HepG2 (cell line): ENCODE results near the gene LEMD1. TPM values are rescaled to one million over a fixed set of nuclear protein-coding genes. Genes with fewer than 3 reads are reported as not detected.
A peak's percentile ranks its signal among the peaks of the same experiment; 100 is the strongest.

Experiments used
- CAMTA2 ChIP-seq: sonication (generic); formaldehyde crosslinking; IDR thresholded peaks from 2 replicates; pipeline ENCODE4 v1.4.0; 2020; ENCODE audit warnings: mild to moderate bottlenecking, missing genetic modification reagents, borderline replicate concordance
- IRX3 ChIP-seq: sonication (generic); formaldehyde crosslinking; IDR thresholded peaks from 2 replicates; pipeline ENCODE4 v1.8.1; 2023; ENCODE audit warnings: mild to moderate bottlenecking, low read depth, missing genetic modification reagents, borderline replicate concordance
- KDM3A ChIP-seq: IDR thresholded peaks from 2 replicates; pipeline ENCODE4 v1.6.1; 2018; ENCODE audit warnings: low read depth, missing compliant biosample characterization
- MIER2 ChIP-seq: IDR thresholded peaks from 2 replicates; pipeline ENCODE4 v1.6.1; 2016; ENCODE audit warnings: missing biosample characterization, missing genetic modification reagents
- NAIF1 ChIP-seq: sonication (generic); formaldehyde crosslinking; IDR thresholded peaks from 2 replicates; pipeline ENCODE4 v1.5.0; 2020; ENCODE audit warnings: mild to moderate bottlenecking, missing genetic modification reagents, borderline replicate concordance
- NRL ChIP-seq: sonication (generic); formaldehyde crosslinking; IDR thresholded peaks from 2 replicates; pipeline ENCODE4 v1.5.0; 2020; ENCODE audit warnings: missing genetic modification reagents, mild to moderate bottlenecking, moderate library complexity, borderline replicate concordance
- PHB2 ChIP-seq: fragments of 450-650 bp; IDR thresholded peaks from 2 replicates; pipeline ENCODE4 v1.6.1; 2018; ENCODE audit not compliant: partially characterized antibody
- RFXAP ChIP-seq: sonication (generic); formaldehyde crosslinking; IDR thresholded peaks from 2 replicates; pipeline ENCODE4 v1.4.0; 2020; ENCODE audit warnings: missing genetic modification reagents, borderline replicate concordance
- SOX5 ChIP-seq: IDR thresholded peaks from 2 replicates; pipeline ENCODE4 v1.6.1; 2016; ENCODE audit warnings: borderline replicate concordance
- YEATS2 ChIP-seq: sonication (generic); formaldehyde crosslinking; IDR thresholded peaks from 2 replicates; pipeline ENCODE4 v1.4.0; 2020; ENCODE audit warnings: missing genetic modification reagents, borderline replicate concordance
- ZNF263 ChIP-seq: sonication (generic); formaldehyde crosslinking; IDR thresholded peaks from 2 replicates; pipeline ENCODE4 v1.4.0; 2020; ENCODE audit warnings: missing genetic modification reagents
- ZNF510 ChIP-seq: sonication (generic); formaldehyde crosslinking; IDR thresholded peaks from 2 replicates; pipeline ENCODE4 v1.4.0; 2020; ENCODE audit warnings: low read depth, mild to moderate bottlenecking, missing genetic modification reagents
- ZNF652 ChIP-seq: IDR thresholded peaks from 2 replicates; pipeline ENCODE4 v1.6.1; 2016; ENCODE audit warnings: low read depth, borderline replicate concordance
- ZNF772 ChIP-seq: sonication (generic); formaldehyde crosslinking; IDR thresholded peaks from 2 replicates; pipeline ENCODE4 v1.5.0; 2020; ENCODE audit warnings: mild to moderate bottlenecking, missing genetic modification reagents
- polyA plus RNA-seq, 8 experiments: library from polyadenylated mRNA; depleted of rRNA in 3 of 8; stranded (reverse) in 7 of 8; unstranded in 1 of 8; fragments of >200 nt; fragmentation: Illumina TruSeq in 4 of 8; extraction: Trizol in 4 of 8; gene quantifications; 2 replicates each; pipeline versions ENCODE4 v1.2.1 to v1.2.3, GENCODE V29; 2011 to 2016; ENCODE audit warnings: low read depth in 4 of 8, missing spikeins in 1 of 8, mixed read lengths in 1 of 8; ENCODE audit not compliant: insufficient read depth in 1 of 8
- total RNA-seq, 5 experiments: library from RNA; depleted of rRNA; stranded (reverse); fragments of >200 nt; fragmentation: Illumina TruSeq; extraction: Trizol; gene quantifications; 2 replicates each; pipeline ENCODE4 v1.2.3, GENCODE V29; 2016; ENCODE audit warnings: low read depth in 1 of 5
- TF ChIP-seq, protein P1 (sequence below): sonication (generic); formaldehyde crosslinking; IDR thresholded peaks from 2 replicates; pipeline ENCODE4 v1.4.0; 2020; ENCODE audit warnings: mild to moderate bottlenecking, missing genetic modification reagents
- TF ChIP-seq, protein P2 (sequence below): sonication (generic); formaldehyde crosslinking; IDR thresholded peaks from 2 replicates; pipeline ENCODE4 v1.4.0; 2020; ENCODE audit warnings: missing genetic modification reagents, borderline replicate concordance
- TF ChIP-seq, protein P3 (sequence below): sonication (generic); formaldehyde crosslinking; IDR thresholded peaks from 2 replicates; pipeline ENCODE4 v1.5.1; 2020; ENCODE audit warnings: mild to moderate bottlenecking, missing genetic modification reagents, moderate library complexity
- TF ChIP-seq, protein P4 (sequence below): IDR thresholded peaks from 2 replicates; pipeline ENCODE4 v1.6.1; 2016; ENCODE audit warnings: missing genetic modification reagents, missing compliant biosample characterization
- TF ChIP-seq, protein P5 (sequence below): IDR thresholded peaks from 2 replicates; pipeline ENCODE4 v1.6.1; 2016; ENCODE audit warnings: mild to moderate bottlenecking, missing biosample characterization, missing genetic modification reagents
- TF ChIP-seq, protein P6 (sequence below): sonication (generic); formaldehyde crosslinking; IDR thresholded peaks from 2 replicates; pipeline ENCODE4 v1.9.0; 2021; ENCODE audit warnings: missing genetic modification reagents, mild to moderate bottlenecking, borderline replicate concordance

The LEMD1 gene
- total and polyA plus RNA-seq, 2 of the 13 experiments (the other 11 are each of a cell fraction or from before 2014, with no cell fraction given) = 1.4 to 2.3 TPM

DNA sequence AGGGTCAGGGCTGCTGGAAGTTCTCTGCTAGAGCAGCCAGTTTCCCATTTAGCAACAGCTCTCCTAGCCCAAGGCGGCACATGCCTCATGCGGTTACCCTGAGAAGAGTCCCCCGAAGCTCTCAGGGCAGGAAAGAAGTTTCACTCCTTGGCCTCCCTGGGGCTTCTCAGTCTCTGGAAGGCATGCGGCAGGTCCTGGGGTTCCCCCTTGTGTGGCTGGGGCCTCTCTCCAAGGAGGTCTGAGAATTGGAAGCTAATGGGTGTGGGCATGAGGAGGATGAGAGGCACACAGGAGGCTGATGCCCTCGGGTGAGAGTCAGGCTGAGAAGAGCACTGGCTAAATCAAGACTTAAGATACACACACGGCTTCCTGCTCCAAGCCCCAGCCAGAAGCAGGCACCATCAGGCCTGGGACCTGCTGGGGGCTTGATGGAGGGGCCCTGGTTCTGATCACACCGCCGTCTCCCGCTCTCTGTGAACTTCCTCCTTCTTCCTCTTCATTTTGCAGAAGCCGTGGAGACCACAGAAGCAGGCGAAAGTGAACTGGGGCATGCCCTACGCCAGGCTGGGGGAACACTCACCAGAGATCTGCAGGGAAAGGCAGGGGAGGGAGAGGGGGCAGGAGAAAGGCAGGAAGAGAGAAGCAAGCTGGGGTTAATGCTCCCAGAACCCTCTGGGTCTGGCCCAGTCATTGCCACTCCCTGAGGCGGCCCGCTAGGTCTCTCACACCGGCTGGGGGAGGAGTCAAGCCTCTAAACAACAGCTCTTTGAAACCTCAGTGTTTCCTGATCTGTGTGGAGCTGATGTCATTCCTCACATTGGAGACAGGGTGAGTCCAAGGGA, 18.8 kb upstream of the LEMD1 start (continued):
- TF ChIP-seq IRX3 (no peak), SOX5 (CRISPR knock-in tag) (peak; percentile 23; the same call in 1 of the 2 replicates), CAMTA2 (no peak), NAIF1 (CRISPR knock-in tag) (no peak), ZNF263 (CRISPR knock-in tag) (0 out of 2 replicates have a peak, but pooled peaks have one; percentile 12), MIER2 (CRISPR knock-in tag) (0 out of 2 replicates have a peak, but pooled peaks have one; percentile 19), NRL (CRISPR knock-in tag) (peak; percentile 34; the same call in 1 of the 2 replicates), PHB2 (no peak), ZNF772 (CRISPR knock-in tag) (no peak), ZNF652 (CRISPR knock-in tag) (peak; percentile 73; the same call in 1 of the 2 replicates), RFXAP (0 out of 2 replicates have a peak, but pooled peaks have one; percentile 39), KDM3A (no peak), ZNF510 (CRISPR knock-in tag) (no peak), YEATS2 (CRISPR knock-in tag) (no peak)
- TF ChIP-seq, protein P1, sequence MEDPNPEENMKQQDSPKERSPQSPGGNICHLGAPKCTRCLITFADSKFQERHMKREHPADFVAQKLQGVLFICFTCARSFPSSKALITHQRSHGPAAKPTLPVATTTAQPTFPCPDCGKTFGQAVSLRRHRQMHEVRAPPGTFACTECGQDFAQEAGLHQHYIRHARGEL (CRISPR knock-in tag) = no peak
- TF ChIP-seq, protein P2, sequence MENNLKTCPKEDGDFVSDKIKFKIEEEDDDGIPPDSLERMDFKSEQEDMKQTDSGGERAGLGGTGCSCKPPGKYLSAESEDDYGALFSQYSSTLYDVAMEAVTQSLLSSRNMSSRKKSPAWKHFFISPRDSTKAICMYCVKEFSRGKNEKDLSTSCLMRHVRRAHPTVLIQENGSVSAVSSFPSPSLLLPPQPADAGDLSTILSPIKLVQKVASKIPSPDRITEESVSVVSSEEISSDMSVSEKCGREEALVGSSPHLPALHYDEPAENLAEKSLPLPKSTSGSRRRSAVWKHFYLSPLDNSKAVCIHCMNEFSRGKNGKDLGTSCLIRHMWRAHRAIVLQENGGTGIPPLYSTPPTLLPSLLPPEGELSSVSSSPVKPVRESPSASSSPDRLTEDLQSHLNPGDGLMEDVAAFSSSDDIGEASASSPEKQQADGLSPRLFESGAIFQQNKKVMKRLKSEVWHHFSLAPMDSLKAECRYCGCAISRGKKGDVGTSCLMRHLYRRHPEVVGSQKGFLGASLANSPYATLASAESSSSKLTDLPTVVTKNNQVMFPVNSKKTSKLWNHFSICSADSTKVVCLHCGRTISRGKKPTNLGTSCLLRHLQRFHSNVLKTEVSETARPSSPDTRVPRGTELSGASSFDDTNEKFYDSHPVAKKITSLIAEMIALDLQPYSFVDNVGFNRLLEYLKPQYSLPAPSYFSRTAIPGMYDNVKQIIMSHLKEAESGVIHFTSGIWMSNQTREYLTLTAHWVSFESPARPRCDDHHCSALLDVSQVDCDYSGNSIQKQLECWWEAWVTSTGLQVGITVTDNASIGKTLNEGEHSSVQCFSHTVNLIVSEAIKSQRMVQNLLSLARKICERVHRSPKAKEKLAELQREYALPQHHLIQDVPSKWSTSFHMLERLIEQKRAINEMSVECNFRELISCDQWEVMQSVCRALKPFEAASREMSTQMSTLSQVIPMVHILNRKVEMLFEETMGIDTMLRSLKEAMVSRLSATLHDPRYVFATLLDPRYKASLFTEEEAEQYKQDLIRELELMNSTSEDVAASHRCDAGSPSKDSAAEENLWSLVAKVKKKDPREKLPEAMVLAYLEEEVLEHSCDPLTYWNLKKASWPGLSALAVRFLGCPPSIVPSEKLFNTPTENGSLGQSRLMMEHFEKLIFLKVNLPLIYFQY (CRISPR knock-in tag) = peak; percentile 94; the same call in 1 of the 2 replicates
- TF ChIP-seq, protein P3, sequence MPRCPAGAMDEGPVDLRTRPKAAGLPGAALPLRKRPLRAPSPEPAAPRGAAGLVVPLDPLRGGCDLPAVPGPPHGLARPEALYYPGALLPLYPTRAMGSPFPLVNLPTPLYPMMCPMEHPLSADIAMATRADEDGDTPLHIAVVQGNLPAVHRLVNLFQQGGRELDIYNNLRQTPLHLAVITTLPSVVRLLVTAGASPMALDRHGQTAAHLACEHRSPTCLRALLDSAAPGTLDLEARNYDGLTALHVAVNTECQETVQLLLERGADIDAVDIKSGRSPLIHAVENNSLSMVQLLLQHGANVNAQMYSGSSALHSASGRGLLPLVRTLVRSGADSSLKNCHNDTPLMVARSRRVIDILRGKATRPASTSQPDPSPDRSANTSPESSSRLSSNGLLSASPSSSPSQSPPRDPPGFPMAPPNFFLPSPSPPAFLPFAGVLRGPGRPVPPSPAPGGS (CRISPR knock-in tag) = no peak
- TF ChIP-seq, protein P4, sequence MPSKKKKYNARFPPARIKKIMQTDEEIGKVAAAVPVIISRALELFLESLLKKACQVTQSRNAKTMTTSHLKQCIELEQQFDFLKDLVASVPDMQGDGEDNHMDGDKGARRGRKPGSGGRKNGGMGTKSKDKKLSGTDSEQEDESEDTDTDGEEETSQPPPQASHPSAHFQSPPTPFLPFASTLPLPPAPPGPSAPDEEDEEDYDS (CRISPR knock-in tag) = 0 out of 2 replicates have a peak, but pooled peaks have one; percentile 13
- TF ChIP-seq, protein P5, sequence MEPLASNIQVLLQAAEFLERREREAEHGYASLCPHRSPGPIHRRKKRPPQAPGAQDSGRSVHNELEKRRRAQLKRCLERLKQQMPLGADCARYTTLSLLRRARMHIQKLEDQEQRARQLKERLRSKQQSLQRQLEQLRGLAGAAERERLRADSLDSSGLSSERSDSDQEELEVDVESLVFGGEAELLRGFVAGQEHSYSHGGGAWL = no peak
- TF ChIP-seq, protein P6, sequence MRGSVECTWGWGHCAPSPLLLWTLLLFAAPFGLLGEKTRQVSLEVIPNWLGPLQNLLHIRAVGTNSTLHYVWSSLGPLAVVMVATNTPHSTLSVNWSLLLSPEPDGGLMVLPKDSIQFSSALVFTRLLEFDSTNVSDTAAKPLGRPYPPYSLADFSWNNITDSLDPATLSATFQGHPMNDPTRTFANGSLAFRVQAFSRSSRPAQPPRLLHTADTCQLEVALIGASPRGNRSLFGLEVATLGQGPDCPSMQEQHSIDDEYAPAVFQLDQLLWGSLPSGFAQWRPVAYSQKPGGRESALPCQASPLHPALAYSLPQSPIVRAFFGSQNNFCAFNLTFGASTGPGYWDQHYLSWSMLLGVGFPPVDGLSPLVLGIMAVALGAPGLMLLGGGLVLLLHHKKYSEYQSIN (CRISPR knock-in tag) = no peak
